ENCODE measurements around the gene BBS12. TPM values are rescaled to one million over a fixed set of nuclear protein-coding genes. Genes with fewer than 3 reads are reported as not detected.

BBS12 gene
- polyA plus RNA-seq, 2 of the 4 experiments (the other 2 are of a cell fraction), result 3.2 to 3.4 TPM

GRCh38 chr4:122764821-122765215, 32.3 kb downstream of the BBS12 start:
- Histone ChIP-seq H3K4me1 (peaks cover 63% of the 10 kb centered on the region), H3K27ac (peak overlapping the region; percentile 81 to 85), H3K4me3 (0 out of 3 replicates have a peak overlapping the region, but pooled peaks have one; percentile 16), H3K4me2 (peak overlapping the region; percentile 83), H3K9me3 (no peaks in the 10 kb centered on the region)
- peak; percentile 49; the same call in 1 of the 2 replicates for TF ChIP-seq JUNB (IDR thresholded peaks at IDR 0.05)
- TF ChIP-seq ESRRA (IDR thresholded peaks at IDR 0.05; ENCODE audit: borderline replicate concordance, low read length), result no peak
- peak; percentile 91 to 93 for TF ChIP-seq CEBPB (IDR thresholded peaks at IDR 0.05)
- TF ChIP-seq EP300 (IDR thresholded peaks at IDR 0.05), result peak; percentile 33 to 67; a peak in 2 of 5 replicates
- TF ChIP-seq, protein P1, sequence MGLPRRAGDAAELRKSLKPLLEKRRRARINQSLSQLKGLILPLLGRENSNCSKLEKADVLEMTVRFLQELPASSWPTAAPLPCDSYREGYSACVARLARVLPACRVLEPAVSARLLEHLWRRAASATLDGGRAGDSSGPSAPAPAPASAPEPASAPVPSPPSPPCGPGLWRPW (IDR thresholded peaks at IDR 0.05), result peak; percentile 56; the same call in 1 of the 2 replicates
- TF ChIP-seq FOSL2 (IDR thresholded peaks at IDR 0.05), result peak; percentile 42; the same call in 1 of the 2 replicates
- peak; percentile 73 for TF ChIP-seq FOSL2 (CRISPR knock-in tag; IDR thresholded peaks at IDR 0.05)
- 0 out of 2 replicates have a peak, but pooled peaks have one; percentile 27 for TF ChIP-seq MAX (IDR thresholded peaks at IDR 0.05)
- no peak for TF ChIP-seq MYC (IDR thresholded peaks at IDR 0.05; ENCODE audit: borderline replicate concordance, low read length)
- TF ChIP-seq RFX5 (IDR thresholded peaks at IDR 0.05), result no peak
- TF ChIP-seq JUN (IDR thresholded peaks at IDR 0.05), result peak; percentile 31 to 50; a peak in 1 of 5 replicates
- FAIRE-seq (no peak), DNase-seq (ENCODE audit: low read depth in 1 of 2, low spot score in 1 of 2) (peak in 1 of 2 experiments; percentile 47), ATAC-seq (peak; percentile 72 to 83; a peak in 5 of 6 replicates)
- WGBS (ENCODE audit: missing lambda C conversion rate), result 0% methylated on average over 1 of the region's 1 CpG
- CTCF ChIA-PET, result interaction anchor here (1.8 kb wide), 1 partner anchor 150 kb away, joined by 7 read pairs; no protein-coding TSS in a partner anchor
- POLR2A ChIA-PET, result interaction anchor here (0.6 to 2.3 kb wide), 3 partner anchors 18 to 158 kb away, joined by 3 to 12 read pairs (median 6); partner anchors contain the start of gene NUDT6

GRCh38 chr4:122765692-122766352, 33.3 kb downstream of the BBS12 start:
- 7% methylated on average over 7 of the region's 7 CpGs for WGBS (ENCODE audit: missing lambda C conversion rate)
- DNase-seq (ENCODE audit: low read depth in 1 of 2, low spot score in 1 of 2), result peak in 1 of 2 experiments; percentile 73
- FAIRE-seq, result no peak
- H3K4me1 ChIP-seq, result peaks cover 60% of the 10 kb centered on the region
- POLR2A ChIA-PET, result interaction anchor here (0.9 to 2.3 kb wide), 3 partner anchors 17 to 62 kb away, joined by 3 to 12 read pairs (median 6); no protein-coding TSS in a partner anchor
- no peaks in the 10 kb centered on the region for H3K9me3 ChIP-seq
- peak overlapping the region; percentile 83 for H3K4me2 ChIP-seq
- peak overlapping the region; percentile 81 to 87 for H3K27ac ChIP-seq
- no peak overlapping the region for H3K4me3 ChIP-seq
- CTCF ChIA-PET, result interaction anchor here (1.1 to 1.8 kb wide), 3 partner anchors 14 to 149 kb away, joined by 3 to 7 read pairs (median 3); no protein-coding TSS in a partner anchor
- ATAC-seq, result peak; percentile 78 to 86
- TF ChIP-seq MAX (IDR thresholded peaks at IDR 0.05) (no peak), FOSL2 (IDR thresholded peaks at IDR 0.05) (0 out of 2 replicates have a peak, but pooled peaks have one; percentile 9), FOSL2 (CRISPR knock-in tag; IDR thresholded peaks at IDR 0.05) (peak; percentile 63), JUN (IDR thresholded peaks at IDR 0.05) (peak in 1 of 2 experiments; percentile 24; a peak in 1 of 5 replicates), CHD4 (IDR thresholded peaks at IDR 0.05; ENCODE audit: borderline replicate concordance) (0 out of 2 replicates have a peak, but pooled peaks have one; percentile 23)

DNA sequence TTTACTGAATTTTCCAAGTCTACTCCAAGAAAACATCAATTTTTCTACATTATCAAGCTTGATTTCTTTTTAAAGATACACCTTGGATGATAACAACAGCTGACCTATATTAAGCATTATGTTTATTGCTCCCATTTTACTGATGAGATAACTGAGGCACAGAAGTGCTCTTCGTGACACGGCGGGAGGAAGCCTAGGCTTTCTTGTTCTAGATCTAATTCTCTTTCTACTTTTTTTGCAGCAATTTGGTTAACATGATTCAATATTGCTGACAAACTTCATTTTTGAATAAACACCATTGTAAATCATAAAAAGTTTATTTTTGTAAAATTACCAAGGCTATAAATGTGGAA, 33.8 kb downstream of the BBS12 start:
- DNase-seq (ENCODE audit: low read depth in 1 of 2, low spot score in 1 of 2), result no peak
- Histone ChIP-seq H3K9me3 (no peaks in the 10 kb centered on the region), H3K4me1 (peaks cover 60% of the 10 kb centered on the region), H3K4me3 (no peak overlapping the region), H3K4me2 (peak overlapping the region; percentile 83), H3K27ac (peak overlapping the region; percentile 81 to 87)
- FAIRE-seq, result no peak
- 94% methylated on average over 3 of the region's 3 CpGs for WGBS (ENCODE audit: missing lambda C conversion rate)
- no peak for ATAC-seq
- ChIA-PET POLR2A (interaction anchor here (0.9 to 2.3 kb wide), 3 partner anchors 17 to 62 kb away, joined by 3 to 12 read pairs (median 6); no protein-coding TSS in a partner anchor), CTCF (interaction anchor here (0.7 to 1.8 kb wide), 4 partner anchors 14 to 148 kb away, joined by 3 to 7 read pairs (median 3); no protein-coding TSS in a partner anchor)
- TF ChIP-seq HDAC2 (IDR thresholded peaks at IDR 0.05) (0 out of 2 replicates have a peak, but pooled peaks have one; percentile 43), KDM1A (IDR thresholded peaks at IDR 0.05; ENCODE audit: low read depth) (peak; percentile 29; the same call in 1 of the 2 replicates)
- TF ChIP-seq, protein P2, sequence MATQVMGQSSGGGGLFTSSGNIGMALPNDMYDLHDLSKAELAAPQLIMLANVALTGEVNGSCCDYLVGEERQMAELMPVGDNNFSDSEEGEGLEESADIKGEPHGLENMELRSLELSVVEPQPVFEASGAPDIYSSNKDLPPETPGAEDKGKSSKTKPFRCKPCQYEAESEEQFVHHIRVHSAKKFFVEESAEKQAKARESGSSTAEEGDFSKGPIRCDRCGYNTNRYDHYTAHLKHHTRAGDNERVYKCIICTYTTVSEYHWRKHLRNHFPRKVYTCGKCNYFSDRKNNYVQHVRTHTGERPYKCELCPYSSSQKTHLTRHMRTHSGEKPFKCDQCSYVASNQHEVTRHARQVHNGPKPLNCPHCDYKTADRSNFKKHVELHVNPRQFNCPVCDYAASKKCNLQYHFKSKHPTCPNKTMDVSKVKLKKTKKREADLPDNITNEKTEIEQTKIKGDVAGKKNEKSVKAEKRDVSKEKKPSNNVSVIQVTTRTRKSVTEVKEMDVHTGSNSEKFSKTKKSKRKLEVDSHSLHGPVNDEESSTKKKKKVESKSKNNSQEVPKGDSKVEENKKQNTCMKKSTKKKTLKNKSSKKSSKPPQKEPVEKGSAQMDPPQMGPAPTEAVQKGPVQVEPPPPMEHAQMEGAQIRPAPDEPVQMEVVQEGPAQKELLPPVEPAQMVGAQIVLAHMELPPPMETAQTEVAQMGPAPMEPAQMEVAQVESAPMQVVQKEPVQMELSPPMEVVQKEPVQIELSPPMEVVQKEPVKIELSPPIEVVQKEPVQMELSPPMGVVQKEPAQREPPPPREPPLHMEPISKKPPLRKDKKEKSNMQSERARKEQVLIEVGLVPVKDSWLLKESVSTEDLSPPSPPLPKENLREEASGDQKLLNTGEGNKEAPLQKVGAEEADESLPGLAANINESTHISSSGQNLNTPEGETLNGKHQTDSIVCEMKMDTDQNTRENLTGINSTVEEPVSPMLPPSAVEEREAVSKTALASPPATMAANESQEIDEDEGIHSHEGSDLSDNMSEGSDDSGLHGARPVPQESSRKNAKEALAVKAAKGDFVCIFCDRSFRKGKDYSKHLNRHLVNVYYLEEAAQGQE (IDR thresholded peaks at IDR 0.05), result no peak
